Vagina (tissue), 2 donors: ENCODE data around the gene APBB1IP.

Source experiments
- CTCF ChIP-seq, 3 experiments: fragments of 450-650 bp in 2 of 3; fragments of 200-600 bp in 1 of 3; sonication (generic) in 1 of 3; IDR thresholded peaks; one replicate each; pipeline ENCODE4 v1.5.1; 2017 to 2019; ENCODE audit warnings: antibody characterized with exemption in 3 of 3, mild to moderate bottlenecking in 2 of 3, moderate library complexity in 2 of 3
- POLR2AphosphoS5 ChIP-seq, 2 donors: sonication (generic); formaldehyde crosslinking; IDR thresholded peaks; one replicate each; pipeline ENCODE4 v1.9.0; 2017; ENCODE audit warnings: antibody characterized with exemption in 2 of 2, mild to moderate bottlenecking in 2 of 2, low read depth in 1 of 2; ENCODE audit not compliant: insufficient read depth in 1 of 2

- TF ChIP-seq CTCF (IDR thresholded peaks at IDR 0.05) (no peak), POLR2AphosphoS5 (IDR thresholded peaks at IDR 0.05; ENCODE audit: insufficient read depth in 1 of 2, low read depth in 1 of 2) (no peak)
Observed at GRCh38 chr10:26430641-26431163, 7.4 kb upstream of the APBB1IP start.
